ENCODE measurements around the gene JADE1. TPM values are rescaled to one million over a fixed set of nuclear protein-coding genes. Genes with fewer than 3 reads are reported as not detected.

Gene JADE1
- total and polyA plus RNA-seq, 9 of the 15 experiments (the other 6 are each of a cell fraction or from before 2014, with no cell fraction given): 8.3 to 37.9 (median 24.4) TPM

DNA sequence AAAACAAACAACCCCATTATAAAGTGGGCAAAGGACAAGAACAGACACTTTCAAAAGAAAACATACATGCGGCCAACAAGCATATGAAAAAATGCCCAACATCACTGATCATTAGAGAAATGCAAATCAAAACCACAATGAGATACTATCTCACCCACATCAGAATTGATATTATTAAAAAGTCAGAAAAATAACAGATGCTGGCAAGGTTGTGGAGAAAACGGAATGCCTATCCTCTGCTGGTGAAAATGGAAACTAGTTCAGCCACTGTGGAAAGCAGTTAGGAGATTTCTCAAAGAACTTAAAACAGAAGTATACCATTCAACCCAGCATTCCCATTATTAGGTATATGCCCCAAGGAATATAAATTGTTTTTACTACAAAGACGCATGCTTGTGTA, 112.5 kb downstream of the JADE1 start (continued):
- TF ChIP-seq, protein P1, sequence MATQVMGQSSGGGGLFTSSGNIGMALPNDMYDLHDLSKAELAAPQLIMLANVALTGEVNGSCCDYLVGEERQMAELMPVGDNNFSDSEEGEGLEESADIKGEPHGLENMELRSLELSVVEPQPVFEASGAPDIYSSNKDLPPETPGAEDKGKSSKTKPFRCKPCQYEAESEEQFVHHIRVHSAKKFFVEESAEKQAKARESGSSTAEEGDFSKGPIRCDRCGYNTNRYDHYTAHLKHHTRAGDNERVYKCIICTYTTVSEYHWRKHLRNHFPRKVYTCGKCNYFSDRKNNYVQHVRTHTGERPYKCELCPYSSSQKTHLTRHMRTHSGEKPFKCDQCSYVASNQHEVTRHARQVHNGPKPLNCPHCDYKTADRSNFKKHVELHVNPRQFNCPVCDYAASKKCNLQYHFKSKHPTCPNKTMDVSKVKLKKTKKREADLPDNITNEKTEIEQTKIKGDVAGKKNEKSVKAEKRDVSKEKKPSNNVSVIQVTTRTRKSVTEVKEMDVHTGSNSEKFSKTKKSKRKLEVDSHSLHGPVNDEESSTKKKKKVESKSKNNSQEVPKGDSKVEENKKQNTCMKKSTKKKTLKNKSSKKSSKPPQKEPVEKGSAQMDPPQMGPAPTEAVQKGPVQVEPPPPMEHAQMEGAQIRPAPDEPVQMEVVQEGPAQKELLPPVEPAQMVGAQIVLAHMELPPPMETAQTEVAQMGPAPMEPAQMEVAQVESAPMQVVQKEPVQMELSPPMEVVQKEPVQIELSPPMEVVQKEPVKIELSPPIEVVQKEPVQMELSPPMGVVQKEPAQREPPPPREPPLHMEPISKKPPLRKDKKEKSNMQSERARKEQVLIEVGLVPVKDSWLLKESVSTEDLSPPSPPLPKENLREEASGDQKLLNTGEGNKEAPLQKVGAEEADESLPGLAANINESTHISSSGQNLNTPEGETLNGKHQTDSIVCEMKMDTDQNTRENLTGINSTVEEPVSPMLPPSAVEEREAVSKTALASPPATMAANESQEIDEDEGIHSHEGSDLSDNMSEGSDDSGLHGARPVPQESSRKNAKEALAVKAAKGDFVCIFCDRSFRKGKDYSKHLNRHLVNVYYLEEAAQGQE (IDR thresholded peaks at IDR 0.05; ENCODE audit: borderline replicate concordance): no peak
- TF ChIP-seq, protein P1 (CRISPR knock-in tag; IDR thresholded peaks at IDR 0.05; ENCODE audit: low read depth): no peak
- TF ChIP-seq, protein P2, sequence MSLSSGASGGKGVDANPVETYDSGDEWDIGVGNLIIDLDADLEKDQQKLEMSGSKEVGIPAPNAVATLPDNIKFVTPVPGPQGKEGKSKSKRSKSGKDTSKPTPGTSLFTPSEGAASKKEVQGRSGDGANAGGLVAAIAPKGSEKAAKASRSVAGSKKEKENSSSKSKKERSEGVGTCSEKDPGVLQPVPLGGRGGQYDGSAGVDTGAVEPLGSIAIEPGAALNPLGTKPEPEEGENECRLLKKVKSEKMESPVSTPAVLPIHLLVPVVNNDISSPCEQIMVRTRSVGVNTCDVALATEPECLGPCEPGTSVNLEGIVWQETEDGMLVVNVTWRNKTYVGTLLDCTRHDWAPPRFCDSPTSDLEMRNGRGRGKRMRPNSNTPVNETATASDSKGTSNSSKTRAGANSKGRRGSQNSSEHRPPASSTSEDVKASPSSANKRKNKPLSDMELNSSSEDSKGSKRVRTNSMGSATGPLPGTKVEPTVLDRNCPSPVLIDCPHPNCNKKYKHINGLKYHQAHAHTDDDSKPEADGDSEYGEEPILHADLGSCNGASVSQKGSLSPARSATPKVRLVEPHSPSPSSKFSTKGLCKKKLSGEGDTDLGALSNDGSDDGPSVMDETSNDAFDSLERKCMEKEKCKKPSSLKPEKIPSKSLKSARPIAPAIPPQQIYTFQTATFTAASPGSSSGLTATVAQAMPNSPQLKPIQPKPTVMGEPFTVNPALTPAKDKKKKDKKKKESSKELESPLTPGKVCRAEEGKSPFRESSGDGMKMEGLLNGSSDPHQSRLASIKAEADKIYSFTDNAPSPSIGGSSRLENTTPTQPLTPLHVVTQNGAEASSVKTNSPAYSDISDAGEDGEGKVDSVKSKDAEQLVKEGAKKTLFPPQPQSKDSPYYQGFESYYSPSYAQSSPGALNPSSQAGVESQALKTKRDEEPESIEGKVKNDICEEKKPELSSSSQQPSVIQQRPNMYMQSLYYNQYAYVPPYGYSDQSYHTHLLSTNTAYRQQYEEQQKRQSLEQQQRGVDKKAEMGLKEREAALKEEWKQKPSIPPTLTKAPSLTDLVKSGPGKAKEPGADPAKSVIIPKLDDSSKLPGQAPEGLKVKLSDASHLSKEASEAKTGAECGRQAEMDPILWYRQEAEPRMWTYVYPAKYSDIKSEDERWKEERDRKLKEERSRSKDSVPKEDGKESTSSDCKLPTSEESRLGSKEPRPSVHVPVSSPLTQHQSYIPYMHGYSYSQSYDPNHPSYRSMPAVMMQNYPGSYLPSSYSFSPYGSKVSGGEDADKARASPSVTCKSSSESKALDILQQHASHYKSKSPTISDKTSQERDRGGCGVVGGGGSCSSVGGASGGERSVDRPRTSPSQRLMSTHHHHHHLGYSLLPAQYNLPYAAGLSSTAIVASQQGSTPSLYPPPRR (CRISPR knock-in tag; IDR thresholded peaks at IDR 0.05; ENCODE audit: borderline replicate concordance): no peak
- no peak for TF ChIP-seq FOS (IDR thresholded peaks at IDR 0.05; ENCODE audit: extremely low read depth, insufficient read length)

All from K562 (cell line).